ENCODE results near the gene IL17RD. TPM values are rescaled to one million over a fixed set of nuclear protein-coding genes. Genes with fewer than 3 reads are reported as not detected.

IL17RD gene
- total RNA-seq, 1 experiment from 2014 or later = 3.5 TPM

- peaks cover 17% of the 10 kb centered on the region for H3K4me1 ChIP-seq (ENCODE audit: control insufficient read depth, insufficient read depth, low read length)
- no TSS peak for BruUV-seq (replicated peaks)
- intact Hi-C loops (cut with micrococcal nuclease; ENCODE audit: unreplicated experiment) = no loop called here
- H3K9me3 ChIP-seq (ENCODE audit: control insufficient read depth, insufficient read depth, low read depth, low read length) = no peaks in the 10 kb centered on the region
- H3K36me3 ChIP-seq (ENCODE audit: control insufficient read depth, insufficient read depth, low read length) = no peaks in the 10 kb centered on the region
- ChIA-PET CTCF (interaction anchor here (0.6 kb wide), 1 partner anchor 335 kb away, joined by 3 read pairs; no protein-coding TSS in a partner anchor), POLR2A (no interaction called here)
- ATAC-seq = no peak
- no peak overlapping the region for H3K4me3 ChIP-seq (ENCODE audit: low read depth in 2 of 2, low read length in 2 of 2)
- H3K27ac ChIP-seq (ENCODE audit: low read length) = no peak overlapping the region
- H3K27me3 ChIP-seq (ENCODE audit: control insufficient read depth, insufficient read depth, low read length) = no peaks in the 10 kb centered on the region
- in situ Hi-C loops (cut with HindIII; ENCODE audit: low pct_unique_long_range_greater_than_20kb, low sequenced_read_pairs) = no loop called here
- DNase-seq (ENCODE audit: low read depth, low spot score) = no peak
- no peak for TF ChIP-seq REST (IDR thresholded peaks at IDR 0.05; ENCODE audit: insufficient read depth in 1 of 2, low read depth in 2 of 2, low read length in 1 of 2)
- no peak for TF ChIP-seq TCF7L2 (IDR thresholded peaks at IDR 0.05; ENCODE audit: low read depth, low read length)
- TF ChIP-seq POLR2AphosphoS5 (IDR thresholded peaks at IDR 0.05; ENCODE audit: low read depth, low read length) = no peak
- TF ChIP-seq CTCF (IDR thresholded peaks at IDR 0.05) = no peak
- no peak for TF ChIP-seq SIN3A (IDR thresholded peaks at IDR 0.05; ENCODE audit: borderline replicate concordance, insufficient read depth, low read depth, low read length)
Measured at GRCh38 chr3:57046101-57046765, 118.9 kb downstream of the IL17RD start.

- POLR2A ChIA-PET = no interaction called here
- peaks cover 17% of the 10 kb centered on the region for H3K4me1 ChIP-seq (ENCODE audit: control insufficient read depth, insufficient read depth, low read length)
- intact Hi-C loops (cut with micrococcal nuclease; ENCODE audit: unreplicated experiment) (no loop called here), in situ Hi-C loops (cut with HindIII; ENCODE audit: low pct_unique_long_range_greater_than_20kb, low sequenced_read_pairs) (no loop called here)
- no peaks in the 10 kb centered on the region for H3K9me3 ChIP-seq (ENCODE audit: control insufficient read depth, insufficient read depth, low read depth, low read length)
- no peak for ATAC-seq
- H3K36me3 ChIP-seq (ENCODE audit: control insufficient read depth, insufficient read depth, low read length) = no peaks in the 10 kb centered on the region
- H3K4me3 ChIP-seq (ENCODE audit: low read depth in 2 of 2, low read length in 2 of 2) = no peak overlapping the region
- DNase-seq (ENCODE audit: low read depth, low spot score) = no peak
- no peaks in the 10 kb centered on the region for H3K27me3 ChIP-seq (ENCODE audit: control insufficient read depth, insufficient read depth, low read length)
- CTCF ChIA-PET = no interaction called here
- no peak overlapping the region for H3K27ac ChIP-seq (ENCODE audit: low read length)
- no TSS peak for BruUV-seq (replicated peaks)
- TF ChIP-seq REST (IDR thresholded peaks at IDR 0.05; ENCODE audit: insufficient read depth in 1 of 2, low read depth in 2 of 2, low read length in 1 of 2) (no peak), CTCF (IDR thresholded peaks at IDR 0.05) (no peak), POLR2AphosphoS5 (IDR thresholded peaks at IDR 0.05; ENCODE audit: low read depth, low read length) (no peak), TCF7L2 (IDR thresholded peaks at IDR 0.05; ENCODE audit: low read depth, low read length) (no peak), SIN3A (IDR thresholded peaks at IDR 0.05; ENCODE audit: borderline replicate concordance, insufficient read depth, low read depth, low read length) (no peak)
Measured at GRCh38 chr3:57043518-57043917, 121.6 kb downstream of the IL17RD start.

Data from Panc1 (cell line).